ENCODE data around the gene FFAR3.
"Not testable (repeated sequence)": the region's sequence is repeated elsewhere in the genome, so short reads cannot be mapped to it uniquely, and the experiment has no call there.

Gene FFAR3

DNA sequence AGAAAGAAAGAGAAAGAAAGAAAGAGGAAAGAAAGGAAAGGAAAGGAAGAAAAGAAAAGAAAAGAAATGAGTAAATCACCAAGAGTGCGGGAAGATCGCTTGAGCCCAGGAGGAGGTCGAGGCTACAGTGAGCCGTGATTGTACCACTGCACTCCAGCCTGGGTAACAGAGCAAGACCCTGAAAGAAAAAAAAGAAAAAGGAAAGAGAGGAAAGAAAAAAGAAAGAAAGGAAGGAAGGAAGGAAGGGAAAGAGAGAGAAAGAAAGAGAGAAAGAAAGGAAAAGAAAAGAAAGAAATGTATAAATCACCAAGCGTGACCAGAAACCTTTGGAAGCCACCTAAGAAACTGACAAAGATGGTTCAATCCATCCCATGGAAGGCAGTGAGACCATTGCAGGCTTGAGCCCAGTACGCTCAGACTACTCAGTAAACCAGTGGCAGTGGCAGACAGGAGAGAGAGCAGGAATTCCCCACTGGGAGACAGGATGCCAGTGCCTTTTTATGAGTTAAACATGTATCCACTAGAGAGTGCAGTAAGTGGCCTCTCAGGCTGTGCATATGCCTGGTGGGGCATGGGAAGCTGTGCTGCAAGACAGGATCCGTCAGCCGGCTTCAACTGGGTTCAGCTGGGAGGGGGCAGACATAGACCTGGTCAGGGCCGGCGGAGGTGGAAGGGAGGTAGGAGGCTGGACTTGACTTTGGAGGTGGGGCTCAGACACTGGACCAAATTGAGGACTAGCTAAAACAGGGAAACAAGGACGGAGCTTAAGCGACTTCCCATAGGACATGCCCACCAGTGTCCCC is 17.4 kb downstream of the FFAR3 start:
- TF ChIP-seq CTCF (conservative IDR thresholded peaks at IDR 0.05; ENCODE audit: control insufficient read depth, insufficient read depth, low read depth, low read length) = no peak
- DNase-seq (ENCODE audit: low read depth) = no peak

DNA sequence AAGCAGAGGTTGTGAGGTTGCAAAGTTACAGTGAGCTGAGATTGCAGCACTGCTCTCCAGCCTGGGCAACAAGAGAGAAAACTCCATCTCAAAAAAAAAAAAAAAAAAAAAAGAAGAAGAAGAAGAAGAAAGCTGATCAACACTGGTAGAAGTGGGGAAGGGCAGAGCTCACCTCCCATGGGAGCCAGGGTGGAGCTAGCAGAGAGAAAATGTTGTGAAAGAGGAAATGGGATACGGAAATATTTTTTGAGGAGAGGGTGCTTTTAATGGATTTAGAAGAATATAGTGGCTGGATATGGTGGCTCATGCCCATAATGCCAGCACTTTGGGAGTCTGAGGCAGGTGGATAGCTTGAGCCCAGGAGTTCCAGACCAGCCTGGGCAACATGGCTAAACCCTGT is 19.4 kb downstream of the FFAR3 start:
- no peak overlapping the region for H3K4me3 ChIP-seq (ENCODE audit: control insufficient read depth, low read depth, low read length)
- no peak for TF ChIP-seq CTCF (conservative IDR thresholded peaks at IDR 0.05; ENCODE audit: control insufficient read depth, insufficient read depth, low read depth, low read length)
- no peak for DNase-seq (ENCODE audit: low read depth)

More for the DNA sequence above, 17.4 kb downstream of the FFAR3 start:
- H3K4me3 ChIP-seq (ENCODE audit: control insufficient read depth, low read depth, low read length) = no peak overlapping the region

- H3K4me3 ChIP-seq (ENCODE audit: control insufficient read depth, low read depth, low read length) = no peak overlapping the region
- no peak for DNase-seq (ENCODE audit: low read depth)
- TF ChIP-seq CTCF (conservative IDR thresholded peaks at IDR 0.05; ENCODE audit: control insufficient read depth, insufficient read depth, low read depth, low read length) = no peak
Observed at GRCh38 chr19:35378356-35378755, 20.1 kb downstream of the FFAR3 start.

DNA sequence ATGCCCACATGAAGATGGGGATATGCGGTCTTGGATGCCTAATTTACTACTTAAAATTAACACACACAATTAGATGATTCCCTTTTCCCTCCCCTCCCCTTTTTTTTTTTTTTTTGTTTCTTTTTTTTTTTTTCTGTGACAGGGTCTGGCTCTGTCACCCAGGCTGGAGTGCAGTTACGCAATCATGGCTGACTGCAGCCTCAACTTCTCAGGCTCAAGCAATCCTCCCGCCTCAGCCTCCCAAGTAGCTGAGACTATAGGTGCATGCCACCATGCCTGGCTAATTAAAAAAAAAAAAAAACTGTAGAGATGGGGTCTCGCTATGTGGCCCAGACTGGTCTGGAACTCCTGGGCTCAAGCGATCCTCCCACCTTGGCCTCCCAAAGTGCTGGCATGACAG is 21.3 kb downstream of the FFAR3 start:
- not testable (repeated sequence) for DNase-seq (ENCODE audit: low read depth); H3K4me3 ChIP-seq (ENCODE audit: control insufficient read depth, low read depth, low read length)

DNA sequence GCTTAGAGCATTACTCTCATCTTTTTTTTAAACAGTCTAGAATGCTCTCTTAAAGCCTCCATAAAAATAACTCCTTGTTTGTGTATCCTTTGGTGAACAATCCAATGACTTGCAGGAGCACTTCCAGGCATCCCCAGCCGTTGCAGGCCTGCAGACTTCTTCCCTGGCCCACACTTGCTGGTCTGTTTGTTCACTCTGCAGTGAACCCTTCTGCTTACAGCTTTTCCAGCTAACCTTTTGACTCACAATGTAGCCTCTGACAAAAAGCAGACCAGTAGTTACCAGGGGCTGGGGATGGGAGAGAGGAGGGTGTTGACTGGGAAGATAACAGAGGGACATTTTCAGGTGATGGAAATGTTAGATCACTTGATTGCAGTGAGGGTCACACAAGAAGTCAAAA is 21.7 kb downstream of the FFAR3 start:
- no peak for DNase-seq (ENCODE audit: low read depth)
- H3K4me3 ChIP-seq (ENCODE audit: control insufficient read depth, low read depth, low read length) = no peak overlapping the region
- TF ChIP-seq CTCF (conservative IDR thresholded peaks at IDR 0.05; ENCODE audit: control insufficient read depth, insufficient read depth, low read depth, low read length) = no peak

DNA sequence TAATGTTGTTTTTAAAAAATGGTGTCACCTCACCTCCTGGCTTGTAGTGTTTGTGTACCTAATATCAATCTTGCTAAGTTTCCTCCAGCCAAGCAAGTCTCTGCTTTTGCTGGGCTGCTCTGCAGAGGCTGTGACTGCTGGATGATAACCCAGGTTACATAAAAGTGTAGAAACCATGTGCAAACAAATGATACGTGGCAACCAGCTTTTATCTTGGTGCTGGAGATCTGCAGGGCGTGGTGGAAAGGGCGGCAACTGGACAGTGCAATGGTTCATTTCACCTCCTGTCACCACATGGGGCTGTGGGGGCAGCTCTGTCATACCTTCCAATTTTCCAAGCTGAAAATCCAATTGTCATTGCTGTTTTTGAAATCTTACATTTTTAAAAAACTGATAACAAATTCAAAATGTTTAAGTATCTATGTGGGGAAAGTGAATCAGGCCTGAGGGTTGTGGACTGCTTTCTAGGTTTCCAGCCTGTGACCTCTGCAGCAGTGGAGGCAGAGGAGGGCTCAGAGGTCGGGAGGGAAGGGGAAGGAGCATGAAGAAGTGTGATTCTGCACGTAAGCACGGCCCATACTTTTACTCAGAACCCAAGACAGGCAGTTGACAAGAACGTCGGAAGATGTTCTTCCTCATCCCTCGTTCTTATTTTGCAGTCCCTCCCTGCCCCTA is 22.3 kb downstream of the FFAR3 start:
- no peak for DNase-seq (ENCODE audit: low read depth)
- no peak overlapping the region for H3K4me3 ChIP-seq (ENCODE audit: control insufficient read depth, low read depth, low read length)
- TF ChIP-seq CTCF (conservative IDR thresholded peaks at IDR 0.05; ENCODE audit: control insufficient read depth, insufficient read depth, low read depth, low read length) = no peak

- H3K4me3 ChIP-seq (ENCODE audit: control insufficient read depth, low read depth, low read length) = no peak overlapping the region
- no peak for TF ChIP-seq CTCF (conservative IDR thresholded peaks at IDR 0.05; ENCODE audit: control insufficient read depth, insufficient read depth, low read depth, low read length)
- DNase-seq (ENCODE audit: low read depth) = no peak
Observed at GRCh38 chr19:35381318-35381717, 23.1 kb downstream of the FFAR3 start.

Measured in fibroblast of mammary gland (primary cell).